ENCODE results near the gene SLC6A19. TPM values are rescaled to one million over a fixed set of nuclear protein-coding genes. Genes with fewer than 3 reads are reported as not detected.

The SLC6A19 gene
- polyA plus RNA-seq, 1 of the 3 experiments (the other 2 are of a cell fraction), result not detected

DNA sequence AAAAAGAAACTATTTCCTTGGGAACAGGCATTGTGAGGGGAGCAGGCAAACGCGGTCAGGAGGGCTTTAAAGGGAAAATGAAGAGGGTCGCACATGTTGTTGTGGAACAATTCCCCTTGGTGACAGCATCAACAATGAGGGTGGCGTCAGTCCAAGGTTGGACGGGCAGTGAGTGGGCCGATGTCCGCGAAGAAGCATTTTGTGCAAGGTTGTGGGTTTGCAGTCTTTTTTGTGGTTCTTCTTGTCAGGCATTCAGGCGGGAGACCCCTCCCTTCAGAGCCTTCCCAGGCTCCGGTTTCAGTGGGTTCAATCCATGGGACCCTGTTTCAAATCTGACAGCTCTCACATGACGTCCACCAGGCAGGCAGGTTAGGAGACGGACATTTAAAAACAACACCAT, 11.1 kb upstream of the SLC6A19 start:
- POLR2A ChIA-PET, result no interaction called here
- H3K79me2 ChIP-seq (ENCODE audit: insufficient read depth), result no peaks in the 10 kb centered on the region
- no peak overlapping the region for H3K9ac ChIP-seq
- H3K36me3 ChIP-seq (replicated peaks in 1 of 2; ENCODE audit: control insufficient read depth in 1 of 2, insufficient read depth in 2 of 2, low read length in 1 of 2), result no peaks in the 10 kb centered on the region
- no peaks in the 10 kb centered on the region for H4K20me1 ChIP-seq (ENCODE audit: insufficient read depth)
- DNase-seq, result no peak
- no peak overlapping the region for H3K4me2 ChIP-seq
- no peak overlapping the region for H3K27ac ChIP-seq (ENCODE audit: low read depth in 2 of 2, low read length in 1 of 2)
- no peak overlapping the region for H2AFZ ChIP-seq (ENCODE audit: low read depth)
- TF ChIP-seq, protein P1, sequence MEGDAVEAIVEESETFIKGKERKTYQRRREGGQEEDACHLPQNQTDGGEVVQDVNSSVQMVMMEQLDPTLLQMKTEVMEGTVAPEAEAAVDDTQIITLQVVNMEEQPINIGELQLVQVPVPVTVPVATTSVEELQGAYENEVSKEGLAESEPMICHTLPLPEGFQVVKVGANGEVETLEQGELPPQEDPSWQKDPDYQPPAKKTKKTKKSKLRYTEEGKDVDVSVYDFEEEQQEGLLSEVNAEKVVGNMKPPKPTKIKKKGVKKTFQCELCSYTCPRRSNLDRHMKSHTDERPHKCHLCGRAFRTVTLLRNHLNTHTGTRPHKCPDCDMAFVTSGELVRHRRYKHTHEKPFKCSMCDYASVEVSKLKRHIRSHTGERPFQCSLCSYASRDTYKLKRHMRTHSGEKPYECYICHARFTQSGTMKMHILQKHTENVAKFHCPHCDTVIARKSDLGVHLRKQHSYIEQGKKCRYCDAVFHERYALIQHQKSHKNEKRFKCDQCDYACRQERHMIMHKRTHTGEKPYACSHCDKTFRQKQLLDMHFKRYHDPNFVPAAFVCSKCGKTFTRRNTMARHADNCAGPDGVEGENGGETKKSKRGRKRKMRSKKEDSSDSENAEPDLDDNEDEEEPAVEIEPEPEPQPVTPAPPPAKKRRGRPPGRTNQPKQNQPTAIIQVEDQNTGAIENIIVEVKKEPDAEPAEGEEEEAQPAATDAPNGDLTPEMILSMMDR (IDR thresholded peaks at IDR 0.05), result no peak
- H3K4me3 ChIP-seq (ENCODE audit: low read depth in 2 of 2, low read length in 1 of 2), result no peak overlapping the region
- peaks cover 0 to 15% of the 10 kb centered on the region in 2 experiments; a peak in 1 of 4 replicates for H3K4me1 ChIP-seq (ENCODE audit: control insufficient read depth in 1 of 2, insufficient read depth in 2 of 2, low read depth in 1 of 2, low read length in 1 of 2)
- no peaks in the 10 kb centered on the region for H3K9me2 ChIP-seq
- CTCF ChIA-PET, result interaction anchor here (0.9 to 1.3 kb wide), 4 partner anchors 13 to 517 kb away, joined by 3 to 4 read pairs (median 3); no protein-coding TSS in a partner anchor
- 67% methylated on average over 12 of the region's 12 CpGs for WGBS (ENCODE audit: low lambda C conversion rate)
- peaks cover 27% of the 10 kb centered on the region; the same call in 1 of the 2 replicates for H3K27me3 ChIP-seq (ENCODE audit: insufficient read depth)
- no peaks in the 10 kb centered on the region for H3K9me3 ChIP-seq
- H3F3A ChIP-seq (replicated peaks; ENCODE audit: insufficient read depth), result peaks cover under 1% of the 10 kb centered on the region

DNA sequence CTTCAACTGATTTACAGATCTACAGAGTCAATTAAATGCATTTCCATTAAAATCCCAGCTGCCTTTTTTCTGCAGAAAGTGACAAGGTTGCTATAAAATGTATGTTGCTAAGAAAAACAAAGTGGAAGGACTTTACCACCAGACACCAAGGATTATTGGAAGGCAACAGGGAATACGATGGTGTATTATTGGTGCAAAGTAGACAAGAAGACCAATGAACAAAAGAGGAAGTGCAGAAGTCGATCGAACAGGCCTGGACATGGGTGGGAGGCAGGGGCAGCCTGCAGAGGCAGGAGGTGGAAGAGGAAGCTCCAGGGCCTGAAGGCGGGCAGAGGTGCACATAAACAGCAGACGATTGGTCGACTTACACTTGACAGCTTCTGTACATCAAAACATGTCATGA, 10.6 kb upstream of the SLC6A19 start:
- POLR2A ChIA-PET, result no interaction called here

More for the DNA sequence above, 10.6 kb upstream of the SLC6A19 start:
- no peaks in the 10 kb centered on the region for H3F3A ChIP-seq (replicated peaks; ENCODE audit: insufficient read depth)
- H3K4me1 ChIP-seq (ENCODE audit: control insufficient read depth in 1 of 2, insufficient read depth in 2 of 2, low read depth in 1 of 2, low read length in 1 of 2), result peaks cover 0 to 9% of the 10 kb centered on the region in 2 experiments; a peak in 1 of 4 replicates
- H3K9ac ChIP-seq, result no peak overlapping the region
- TF ChIP-seq, protein P2, sequence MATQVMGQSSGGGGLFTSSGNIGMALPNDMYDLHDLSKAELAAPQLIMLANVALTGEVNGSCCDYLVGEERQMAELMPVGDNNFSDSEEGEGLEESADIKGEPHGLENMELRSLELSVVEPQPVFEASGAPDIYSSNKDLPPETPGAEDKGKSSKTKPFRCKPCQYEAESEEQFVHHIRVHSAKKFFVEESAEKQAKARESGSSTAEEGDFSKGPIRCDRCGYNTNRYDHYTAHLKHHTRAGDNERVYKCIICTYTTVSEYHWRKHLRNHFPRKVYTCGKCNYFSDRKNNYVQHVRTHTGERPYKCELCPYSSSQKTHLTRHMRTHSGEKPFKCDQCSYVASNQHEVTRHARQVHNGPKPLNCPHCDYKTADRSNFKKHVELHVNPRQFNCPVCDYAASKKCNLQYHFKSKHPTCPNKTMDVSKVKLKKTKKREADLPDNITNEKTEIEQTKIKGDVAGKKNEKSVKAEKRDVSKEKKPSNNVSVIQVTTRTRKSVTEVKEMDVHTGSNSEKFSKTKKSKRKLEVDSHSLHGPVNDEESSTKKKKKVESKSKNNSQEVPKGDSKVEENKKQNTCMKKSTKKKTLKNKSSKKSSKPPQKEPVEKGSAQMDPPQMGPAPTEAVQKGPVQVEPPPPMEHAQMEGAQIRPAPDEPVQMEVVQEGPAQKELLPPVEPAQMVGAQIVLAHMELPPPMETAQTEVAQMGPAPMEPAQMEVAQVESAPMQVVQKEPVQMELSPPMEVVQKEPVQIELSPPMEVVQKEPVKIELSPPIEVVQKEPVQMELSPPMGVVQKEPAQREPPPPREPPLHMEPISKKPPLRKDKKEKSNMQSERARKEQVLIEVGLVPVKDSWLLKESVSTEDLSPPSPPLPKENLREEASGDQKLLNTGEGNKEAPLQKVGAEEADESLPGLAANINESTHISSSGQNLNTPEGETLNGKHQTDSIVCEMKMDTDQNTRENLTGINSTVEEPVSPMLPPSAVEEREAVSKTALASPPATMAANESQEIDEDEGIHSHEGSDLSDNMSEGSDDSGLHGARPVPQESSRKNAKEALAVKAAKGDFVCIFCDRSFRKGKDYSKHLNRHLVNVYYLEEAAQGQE (IDR thresholded peaks at IDR 0.05; ENCODE audit: low read depth, low read length), result no peak
- TF ChIP-seq, protein P1 (IDR thresholded peaks at IDR 0.05), result no peak
- no peak for TF ChIP-seq MXI1 (IDR thresholded peaks at IDR 0.05; ENCODE audit: low read depth, low read length)
- TF ChIP-seq TCF12 (IDR thresholded peaks at IDR 0.05), result no peak
- no peak for TF ChIP-seq TEAD4 (IDR thresholded peaks at IDR 0.05; ENCODE audit: borderline replicate concordance, insufficient read depth)
- CTCF ChIA-PET, result interaction anchor here (0.9 to 1.3 kb wide), 4 partner anchors 13 to 518 kb away, joined by 3 to 4 read pairs (median 3); no protein-coding TSS in a partner anchor
- DNase-seq, result no peak
- no peaks in the 10 kb centered on the region for H3K36me3 ChIP-seq (replicated peaks in 1 of 2; ENCODE audit: control insufficient read depth in 1 of 2, insufficient read depth in 2 of 2, low read length in 1 of 2)
- H3K4me2 ChIP-seq, result no peak overlapping the region
- H3K9me2 ChIP-seq, result no peaks in the 10 kb centered on the region
- H3K27me3 ChIP-seq (ENCODE audit: insufficient read depth), result peaks cover 31% of the 10 kb centered on the region; the same call in 1 of the 2 replicates
- no peak overlapping the region for H2AFZ ChIP-seq (ENCODE audit: low read depth)
- no peaks in the 10 kb centered on the region for H4K20me1 ChIP-seq (ENCODE audit: insufficient read depth)
- H3K9me3 ChIP-seq, result no peaks in the 10 kb centered on the region
- H3K79me2 ChIP-seq (ENCODE audit: insufficient read depth), result no peaks in the 10 kb centered on the region
- H3K4me3 ChIP-seq (ENCODE audit: low read depth in 2 of 2, low read length in 1 of 2), result no peak overlapping the region
- 16% methylated on average over 6 of the region's 6 CpGs for WGBS (ENCODE audit: low lambda C conversion rate)
- H3K27ac ChIP-seq (ENCODE audit: low read depth in 2 of 2, low read length in 1 of 2), result no peak overlapping the region

Data from SK-N-SH (cell line).